NCI-H748 treated with DMSO at 0.1 percent for 48 hours (cell line): Measurements from ENCODE around the gene FRMD4B.

ENCODE experiments used
- DNase-seq: peaks from one replicate; lab custom pipeline; 2025; lab: John Stamatoyannopoulos, UW

Gene FRMD4B

GRCh38 chr3:69364354-69364753 is 21.5 kb downstream of the FRMD4B start:
- no peak for DNase-seq

GRCh38 chr3:69360690-69361089 is 25.2 kb downstream of the FRMD4B start:
- DNase-seq, result no peak

GRCh38 chr3:69359916-69360315 is 26.0 kb downstream of the FRMD4B start:
- DNase-seq, result no peak

- no peak for DNase-seq
Observed at GRCh38 chr3:69359339-69359893, 26.5 kb downstream of the FRMD4B start.

GRCh38 chr3:69357196-69357595 is 28.7 kb downstream of the FRMD4B start:
- no peak for DNase-seq

- DNase-seq, result no peak
Observed at GRCh38 chr3:69354948-69355347, 30.9 kb downstream of the FRMD4B start.

- no peak for DNase-seq
Observed at GRCh38 chr3:69353503-69353902, 32.4 kb downstream of the FRMD4B start.

- no peak for DNase-seq
Observed at GRCh38 chr3:69353088-69353478, 32.8 kb downstream of the FRMD4B start.

- DNase-seq, result no peak
Observed at GRCh38 chr3:69352305-69353087, 33.4 kb downstream of the FRMD4B start.

GRCh38 chr3:69343875-69344274 is 42.0 kb downstream of the FRMD4B start:
- no peak for DNase-seq

GRCh38 chr3:69342074-69342473 is 43.8 kb downstream of the FRMD4B start:
- DNase-seq, result no peak

- DNase-seq, result no peak
Observed at GRCh38 chr3:69339760-69340159, 46.1 kb downstream of the FRMD4B start.

- DNase-seq, result no peak
Observed at GRCh38 chr3:69338911-69339310, 47.0 kb downstream of the FRMD4B start.

GRCh38 chr3:69332934-69333333 is 53.0 kb downstream of the FRMD4B start:
- DNase-seq, result no peak

- no peak for DNase-seq
Observed at GRCh38 chr3:69330891-69331400, 54.9 kb downstream of the FRMD4B start.

- DNase-seq, result no peak
Observed at GRCh38 chr3:69329892-69330291, 56.0 kb downstream of the FRMD4B start.

GRCh38 chr3:69328963-69329302 is 57.0 kb downstream of the FRMD4B start:
- DNase-seq, result no peak

- no peak for DNase-seq
Observed at GRCh38 chr3:69328103-69328962, 57.6 kb downstream of the FRMD4B start.

- DNase-seq, result no peak
Observed at GRCh38 chr3:69326855-69327300, 59.0 kb downstream of the FRMD4B start.

GRCh38 chr3:69325151-69325550 is 60.7 kb downstream of the FRMD4B start:
- no peak for DNase-seq

- DNase-seq, result no peak
Observed at GRCh38 chr3:69324362-69325025, 61.4 kb downstream of the FRMD4B start.

- no peak for DNase-seq
Observed at GRCh38 chr3:69323941-69324340, 61.9 kb downstream of the FRMD4B start.
